Epithelial cell of esophagus (primary cell): ENCODE data around the gene FAT2.

Experiments used
- DNase-seq: peaks from one replicate; pipeline ENCODE4 v3.0.0; 2010; ENCODE audit warnings: low read depth
- H3K4me3 ChIP-seq: 2 replicates; pipeline ENCODE4 v1.5.1; 2011; ENCODE audit warnings: mild to moderate bottlenecking, low read length, control low read depth
- TF ChIP-seq, protein P1 (sequence below): IDR thresholded peaks from 2 replicates; pipeline ENCODE4 v1.5.1; 2011; ENCODE audit warnings: low read depth, mild to moderate bottlenecking, low read length, control low read depth, inconsistent platforms; ENCODE audit not compliant: insufficient read depth; ENCODE audit errors: missing control alignments

Gene FAT2, protein sequence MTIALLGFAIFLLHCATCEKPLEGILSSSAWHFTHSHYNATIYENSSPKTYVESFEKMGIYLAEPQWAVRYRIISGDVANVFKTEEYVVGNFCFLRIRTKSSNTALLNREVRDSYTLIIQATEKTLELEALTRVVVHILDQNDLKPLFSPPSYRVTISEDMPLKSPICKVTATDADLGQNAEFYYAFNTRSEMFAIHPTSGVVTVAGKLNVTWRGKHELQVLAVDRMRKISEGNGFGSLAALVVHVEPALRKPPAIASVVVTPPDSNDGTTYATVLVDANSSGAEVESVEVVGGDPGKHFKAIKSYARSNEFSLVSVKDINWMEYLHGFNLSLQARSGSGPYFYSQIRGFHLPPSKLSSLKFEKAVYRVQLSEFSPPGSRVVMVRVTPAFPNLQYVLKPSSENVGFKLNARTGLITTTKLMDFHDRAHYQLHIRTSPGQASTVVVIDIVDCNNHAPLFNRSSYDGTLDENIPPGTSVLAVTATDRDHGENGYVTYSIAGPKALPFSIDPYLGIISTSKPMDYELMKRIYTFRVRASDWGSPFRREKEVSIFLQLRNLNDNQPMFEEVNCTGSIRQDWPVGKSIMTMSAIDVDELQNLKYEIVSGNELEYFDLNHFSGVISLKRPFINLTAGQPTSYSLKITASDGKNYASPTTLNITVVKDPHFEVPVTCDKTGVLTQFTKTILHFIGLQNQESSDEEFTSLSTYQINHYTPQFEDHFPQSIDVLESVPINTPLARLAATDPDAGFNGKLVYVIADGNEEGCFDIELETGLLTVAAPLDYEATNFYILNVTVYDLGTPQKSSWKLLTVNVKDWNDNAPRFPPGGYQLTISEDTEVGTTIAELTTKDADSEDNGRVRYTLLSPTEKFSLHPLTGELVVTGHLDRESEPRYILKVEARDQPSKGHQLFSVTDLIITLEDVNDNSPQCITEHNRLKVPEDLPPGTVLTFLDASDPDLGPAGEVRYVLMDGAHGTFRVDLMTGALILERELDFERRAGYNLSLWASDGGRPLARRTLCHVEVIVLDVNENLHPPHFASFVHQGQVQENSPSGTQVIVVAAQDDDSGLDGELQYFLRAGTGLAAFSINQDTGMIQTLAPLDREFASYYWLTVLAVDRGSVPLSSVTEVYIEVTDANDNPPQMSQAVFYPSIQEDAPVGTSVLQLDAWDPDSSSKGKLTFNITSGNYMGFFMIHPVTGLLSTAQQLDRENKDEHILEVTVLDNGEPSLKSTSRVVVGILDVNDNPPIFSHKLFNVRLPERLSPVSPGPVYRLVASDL (N-terminal part only)

DNA sequence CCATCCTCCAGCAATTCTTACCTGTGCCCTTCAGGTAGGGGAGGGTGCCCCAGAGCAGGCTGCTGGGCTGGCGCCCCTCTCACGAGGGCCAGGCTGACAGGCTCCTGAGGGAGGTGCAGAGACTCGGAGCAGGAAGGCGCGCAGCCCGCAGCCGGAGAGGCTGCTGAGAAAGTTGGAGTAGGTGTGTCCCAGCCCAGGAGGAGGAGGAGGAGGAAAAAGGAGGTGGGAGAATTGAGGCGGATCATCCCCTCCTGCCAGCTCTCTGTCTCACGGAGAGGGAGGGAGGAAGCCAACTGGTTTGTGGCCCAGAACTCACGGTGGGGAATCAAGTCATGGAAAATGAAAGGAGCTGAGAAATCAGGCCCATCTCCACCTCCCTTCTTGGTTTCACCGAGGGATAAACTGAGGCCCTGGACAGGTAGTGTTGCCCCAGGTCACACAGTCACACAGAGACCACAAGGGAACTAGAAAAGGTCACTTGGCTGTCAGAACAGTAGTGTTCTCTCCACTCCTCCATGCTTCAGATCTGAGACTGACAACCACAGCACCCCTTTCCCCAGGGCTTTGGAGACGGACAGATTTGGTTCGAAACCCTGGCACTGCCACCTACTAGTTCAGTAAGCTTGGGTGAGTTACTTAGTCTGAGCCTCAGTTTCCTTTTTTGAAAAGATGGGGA is at the start of gene FAT2:
Gene FAT2 (minus strand): TSS at position 188 of the 676 bp plus-strand sequence. CDS start 22,400 bp downstream, outside the sequence.
- peak within 1 kb of the TSS; percentile 95 for H3K4me3 ChIP-seq
- TF ChIP-seq, protein P1, sequence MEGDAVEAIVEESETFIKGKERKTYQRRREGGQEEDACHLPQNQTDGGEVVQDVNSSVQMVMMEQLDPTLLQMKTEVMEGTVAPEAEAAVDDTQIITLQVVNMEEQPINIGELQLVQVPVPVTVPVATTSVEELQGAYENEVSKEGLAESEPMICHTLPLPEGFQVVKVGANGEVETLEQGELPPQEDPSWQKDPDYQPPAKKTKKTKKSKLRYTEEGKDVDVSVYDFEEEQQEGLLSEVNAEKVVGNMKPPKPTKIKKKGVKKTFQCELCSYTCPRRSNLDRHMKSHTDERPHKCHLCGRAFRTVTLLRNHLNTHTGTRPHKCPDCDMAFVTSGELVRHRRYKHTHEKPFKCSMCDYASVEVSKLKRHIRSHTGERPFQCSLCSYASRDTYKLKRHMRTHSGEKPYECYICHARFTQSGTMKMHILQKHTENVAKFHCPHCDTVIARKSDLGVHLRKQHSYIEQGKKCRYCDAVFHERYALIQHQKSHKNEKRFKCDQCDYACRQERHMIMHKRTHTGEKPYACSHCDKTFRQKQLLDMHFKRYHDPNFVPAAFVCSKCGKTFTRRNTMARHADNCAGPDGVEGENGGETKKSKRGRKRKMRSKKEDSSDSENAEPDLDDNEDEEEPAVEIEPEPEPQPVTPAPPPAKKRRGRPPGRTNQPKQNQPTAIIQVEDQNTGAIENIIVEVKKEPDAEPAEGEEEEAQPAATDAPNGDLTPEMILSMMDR, result no peak
- peak; percentile 82 for DNase-seq

DNA sequence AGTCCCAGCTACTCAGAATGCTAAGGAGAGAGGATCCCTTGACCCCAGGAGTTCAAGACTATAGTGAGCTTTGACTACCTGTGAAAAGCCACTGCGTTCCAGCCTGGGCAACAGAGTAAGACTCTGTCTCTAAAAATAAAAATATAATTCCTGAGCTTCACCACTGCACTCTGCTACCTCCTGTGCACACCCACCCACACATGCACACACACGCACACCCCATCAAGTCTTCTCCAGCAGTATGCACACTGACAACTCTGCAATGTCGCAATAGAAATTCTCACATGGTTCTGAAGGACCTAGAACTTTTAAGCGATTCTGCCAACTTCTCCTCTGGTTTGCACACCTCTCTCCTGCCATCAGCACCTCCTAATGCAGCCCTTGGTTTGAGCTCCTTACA is 47.5 kb upstream of the FAT2 start:
- DNase-seq, result no peak

DNA sequence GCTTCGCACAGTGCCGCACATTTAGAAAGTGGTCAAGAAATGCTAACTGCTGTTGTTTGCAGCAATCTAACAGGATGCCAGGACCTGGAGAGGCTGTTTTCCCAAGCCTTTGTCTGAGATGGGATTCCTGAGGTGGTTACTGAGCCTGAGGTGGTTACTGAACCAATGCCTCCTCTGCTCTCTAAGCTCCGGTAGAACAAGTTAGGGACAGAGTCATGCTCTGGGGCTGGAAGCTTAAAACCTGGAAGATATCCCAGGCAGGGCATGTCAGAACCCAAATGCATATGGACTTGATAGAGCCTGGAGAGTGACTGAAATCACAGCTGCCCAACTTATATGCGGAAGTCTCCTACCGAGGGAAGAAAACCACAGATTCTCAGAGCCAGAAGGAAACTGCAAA is 46.5 kb upstream of the FAT2 start:
- TF ChIP-seq, protein P1, result no peak
- peak; percentile 98 for DNase-seq
- peak overlapping the region; percentile 33 for H3K4me3 ChIP-seq

More for the DNA sequence above, 47.5 kb upstream of the FAT2 start:
- peak overlapping the region; percentile 26 for H3K4me3 ChIP-seq
- TF ChIP-seq, protein P1, result no peak

DNA sequence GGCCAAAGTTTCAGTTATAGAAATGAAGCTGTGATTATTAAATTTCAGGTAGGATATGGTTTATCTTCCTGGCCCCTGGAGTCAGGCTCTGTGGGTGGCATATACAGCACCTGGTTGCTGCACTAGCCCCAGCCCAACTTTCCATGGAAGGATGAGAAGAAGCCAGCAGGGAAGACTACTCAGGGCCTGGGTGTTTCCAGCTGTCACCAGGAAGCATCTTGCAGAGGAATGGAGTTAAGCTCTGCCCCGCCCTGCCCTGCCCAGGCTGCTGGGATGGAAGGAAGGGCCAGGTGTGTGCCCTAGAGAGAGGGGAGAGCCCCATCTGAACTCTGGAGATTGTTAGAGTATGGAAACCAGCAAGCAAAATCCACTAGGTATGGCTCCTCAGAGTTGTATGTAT is 42.8 kb upstream of the FAT2 start:
- no peak overlapping the region for H3K4me3 ChIP-seq
- DNase-seq, result peak; percentile 67
- TF ChIP-seq, protein P1, result no peak

DNA sequence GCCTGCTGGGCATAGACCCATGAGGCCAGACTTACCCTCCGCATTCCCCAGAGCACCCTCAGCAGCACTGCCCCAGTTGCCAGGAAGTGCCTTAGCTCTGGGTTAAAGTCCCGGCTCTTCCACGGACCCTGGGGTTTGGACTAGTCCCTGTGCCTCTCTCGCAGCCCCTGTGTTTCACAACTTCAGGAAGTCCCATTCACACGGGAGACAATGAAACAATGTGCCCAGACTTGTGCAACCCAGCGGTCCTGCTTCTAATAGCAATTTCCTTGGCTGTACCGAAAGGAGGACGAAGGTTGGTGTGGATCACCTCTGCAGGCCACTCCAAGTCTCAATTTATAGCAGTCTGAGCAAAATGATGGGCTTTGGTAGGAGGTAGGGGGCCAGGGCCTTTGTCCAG is 41.8 kb upstream of the FAT2 start:
- TF ChIP-seq, protein P1, result no peak
- DNase-seq, result no peak
- no peak overlapping the region for H3K4me3 ChIP-seq

DNA sequence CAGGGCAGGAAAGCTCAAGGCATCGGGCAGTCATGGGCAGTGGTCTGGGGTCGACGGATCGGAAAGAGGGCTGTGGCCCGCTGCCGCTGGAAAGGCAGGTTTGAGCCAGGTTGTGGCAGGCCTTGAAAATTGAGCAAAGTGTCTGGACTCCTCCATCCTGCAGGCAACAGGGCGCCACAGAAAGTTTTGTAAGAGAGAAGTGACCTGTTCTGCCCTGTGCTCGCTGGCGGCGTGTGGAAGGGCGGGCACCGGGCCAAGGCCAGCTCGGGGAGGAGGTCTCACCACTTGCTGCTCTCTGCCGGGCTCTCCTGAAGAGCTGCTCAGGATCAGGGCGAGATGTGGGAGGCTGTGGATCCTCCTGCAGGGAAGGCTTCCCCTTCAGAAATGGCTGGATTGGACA is 41.4 kb upstream of the FAT2 start:
- peak; percentile 43 for DNase-seq
- TF ChIP-seq, protein P1, result no peak
- H3K4me3 ChIP-seq, result no peak overlapping the region
